GM12878 (cell line): ENCODE results near the gene PTGR1. TPM values are rescaled to one million over a fixed set of nuclear protein-coding genes. Genes with fewer than 3 reads are reported as not detected.
"Not testable (repeated sequence)": the region's sequence is repeated elsewhere in the genome, so short reads cannot be mapped to it uniquely, and the experiment has no call there.

Experiments used
- ATAC-seq: fragments of 200-7000 bp; cut with Tn5 transposase; 3 replicates; pipeline ENCODE4 v1.9.1; 2020; ENCODE audit warnings: mild to moderate bottlenecking, moderate library complexity
- BruUV-seq: library from RNA; stranded (reverse); fragments of 400-500 nt; replicated peaks from 2 replicates; lab custom pipeline; 2021; lab: Mats Ljungman, UMichigan
- CTCF ChIA-PET: fragments of 300-600 bp; sonication (Branson Sonifier 250); formaldehyde crosslinking; extraction: SDS; loops from one replicate; lab custom pipeline; 2021; ENCODE audit warnings: inconsistent platforms; lab: Yijun Ruan, JAX
- POLR2A ChIA-PET: fragments of 350-600 bp; formaldehyde crosslinking; extraction: SDS; loops from one replicate; lab custom pipeline; 2021; ENCODE audit warnings: inconsistent platforms; lab: Charles Lee
- RAD21 ChIA-PET: fragments of 300-600 bp; sonication (Branson Sonifier 250); formaldehyde crosslinking; loops from one replicate; lab custom pipeline; 2023; ENCODE audit warnings: antibody characterized with exemption; ENCODE audit not compliant: unreplicated experiment; lab: Charles Lee
- SMC1A ChIA-PET: fragments of 300-600 bp; sonication (Branson Sonifier 250); formaldehyde crosslinking; loops from one replicate; lab custom pipeline; 2023; ENCODE audit not compliant: unreplicated experiment, uncharacterized antibody; lab: Charles Lee
- DNase-seq: peaks from one replicate; pipeline ENCODE4 v3.0.0-alpha.2; 2011; ENCODE audit warnings: low read depth, low spot score
- FAIRE-seq: peaks from 3 replicates; lab custom pipeline; 2011; peaks lifted over from hg19 to GRCh38; lab: Jason Lieb, UNC
- H2AFZ ChIP-seq: 2 replicates; pipeline ENCODE4 v1.6.0; 2011; ENCODE audit warnings: low read depth, low read length, control low read depth; ENCODE audit not compliant: control insufficient read depth
- H3K27ac ChIP-seq: 2 replicates; pipeline ENCODE4 v1.5.1; 2011; ENCODE audit warnings: control low read depth; ENCODE audit not compliant: control insufficient read depth, insufficient read depth
- H3K27me3 ChIP-seq, 2 experiments: replicated peaks in 1 of 2; 2 replicates each; pipeline versions ENCODE4 v1.6.0 to v1.6.1; 2011; ENCODE audit warnings: low read length in 1 of 2; ENCODE audit not compliant: control insufficient read depth in 2 of 2, insufficient read depth in 2 of 2
- H3K36me3 ChIP-seq, 2 experiments: 2 replicates each; pipeline ENCODE4 v1.5.1; 2011; ENCODE audit warnings: low read length in 1 of 2; ENCODE audit not compliant: control insufficient read depth in 2 of 2, insufficient read depth in 2 of 2
- H3K4me1 ChIP-seq: 2 replicates; pipeline ENCODE4 v1.6.1; 2011; ENCODE audit warnings: mild to moderate bottlenecking, low read length, moderate library complexity, mixed read lengths; ENCODE audit not compliant: control insufficient read depth, insufficient read depth
- H3K4me2 ChIP-seq: 2 replicates; pipeline ENCODE4 v1.6.0; 2011; ENCODE audit warnings: control low read depth; ENCODE audit not compliant: control insufficient read depth, insufficient read depth
- H3K4me3 ChIP-seq: fragments of 200-600 bp; sonication (generic); 2 replicates; pipeline ENCODE4 v1.5.1; 2016
- H3K79me2 ChIP-seq: 2 replicates; pipeline ENCODE4 v1.6.0; 2011; ENCODE audit warnings: low read length; ENCODE audit not compliant: control insufficient read depth, insufficient read depth
- H3K9ac ChIP-seq: 2 replicates; pipeline ENCODE4 v1.8.0; 2011; ENCODE audit warnings: low read length, control low read depth, mixed read lengths; ENCODE audit not compliant: control insufficient read depth, insufficient read depth
- H3K9me3 ChIP-seq: replicated peaks from 3 replicates; pipeline ENCODE4 v1.5.1; 2011; ENCODE audit warnings: mild to moderate bottlenecking, low read length; ENCODE audit not compliant: control insufficient read depth, insufficient read depth
- H4K20me1 ChIP-seq: 2 replicates; pipeline ENCODE4 v1.6.0; 2011; ENCODE audit not compliant: control insufficient read depth, insufficient read depth
- CBFB ChIP-seq: IDR thresholded peaks from 2 replicates; pipeline ENCODE4 v1.6.1; 2016; ENCODE audit warnings: antibody characterized with exemption, low read depth
- ETV6 ChIP-seq, 2 experiments: fragments of 450-650 bp in 1 of 2; IDR thresholded peaks in 1 of 2; conservative IDR thresholded peaks in 1 of 2; 2 replicates each; pipeline ENCODE4 v1.6.1; 2014; ENCODE audit warnings: antibody characterized with exemption in 1 of 2, borderline replicate concordance in 1 of 2, low read depth in 1 of 2, mild to moderate bottlenecking in 1 of 2, moderate library complexity in 1 of 2
- GATAD2B ChIP-seq: fragments of 450-650 bp; conservative IDR thresholded peaks from 2 replicates; pipeline ENCODE4 v1.6.1; 2017; ENCODE audit warnings: low read depth, mild to moderate bottlenecking, moderate library complexity
- IRF4 ChIP-seq: IDR thresholded peaks from 2 replicates; pipeline ENCODE4 v1.6.1; 2011; ENCODE audit warnings: low read depth, low read length
- MYB ChIP-seq: fragments of 150-350 bp; IDR thresholded peaks from 2 replicates; pipeline ENCODE4 v1.6.1; 2014; ENCODE audit warnings: mild to moderate bottlenecking, low read depth, low read length, borderline replicate concordance
- NR2C1 ChIP-seq: fragments of 450-650 bp; IDR thresholded peaks from 2 replicates; pipeline ENCODE4 v1.6.1; 2017; ENCODE audit warnings: antibody characterized with exemption, mild to moderate bottlenecking, moderate library complexity
- PAX5 ChIP-seq: IDR thresholded peaks from 2 replicates; pipeline ENCODE4 v1.6.1; 2011; ENCODE audit warnings: low read depth, low read length, borderline replicate concordance
- POU2F2 ChIP-seq: IDR thresholded peaks from 3 replicates; pipeline ENCODE4 v1.6.1; 2011; ENCODE audit warnings: low read depth, mild to moderate bottlenecking, low read length, borderline replicate concordance
- RAD21 ChIP-seq: IDR thresholded peaks from 2 replicates; pipeline ENCODE4 v1.6.1; 2011; ENCODE audit warnings: mild to moderate bottlenecking, low read depth, low read length, moderate library complexity; ENCODE audit not compliant: insufficient read depth
- SIN3A ChIP-seq: IDR thresholded peaks from 2 replicates; pipeline ENCODE4 v1.6.1; 2012; ENCODE audit warnings: low read depth, low read length, improper control_type of control experiment
- SMC3 ChIP-seq: IDR thresholded peaks from 2 replicates; pipeline ENCODE4 v1.6.1; 2011; ENCODE audit warnings: low read length, improper control_type of control experiment, borderline replicate concordance
- SPI1 ChIP-seq: IDR thresholded peaks from 2 replicates; pipeline ENCODE4 v1.6.1; 2011; ENCODE audit warnings: low read depth, mild to moderate bottlenecking, low read length, moderate library complexity, borderline replicate concordance; ENCODE audit not compliant: insufficient read depth
- STAT1 ChIP-seq: fragments of 450-650 bp; conservative IDR thresholded peaks from 2 replicates; pipeline ENCODE4 v1.6.1; 2014; ENCODE audit warnings: antibody characterized with exemption, mild to moderate bottlenecking
- SUZ12 ChIP-seq: fragments of 200-600 bp; sonication (generic); IDR thresholded peaks from one replicate; pipeline ENCODE4 v1.6.1; 2018; ENCODE audit warnings: antibody characterized with exemption, mild to moderate bottlenecking; ENCODE audit not compliant: unreplicated experiment
- TAF1 ChIP-seq: IDR thresholded peaks from 2 replicates; pipeline ENCODE4 v1.6.1; 2011; ENCODE audit warnings: mild to moderate bottlenecking, low read depth, low read length, borderline replicate concordance
- TARDBP ChIP-seq: IDR thresholded peaks from 2 replicates; pipeline ENCODE4 v1.6.1; 2016; ENCODE audit warnings: borderline replicate concordance
- YY1 ChIP-seq: IDR thresholded peaks from 2 replicates; pipeline ENCODE4 v1.6.1; 2011; ENCODE audit warnings: low read depth, mild to moderate bottlenecking, low read length
- ZNF207 ChIP-seq: fragments of 450-650 bp; IDR thresholded peaks from 2 replicates; pipeline ENCODE4 v1.6.1; 2014; ENCODE audit warnings: antibody characterized with exemption, mild to moderate bottlenecking, borderline replicate concordance
- ZNF384 ChIP-seq: IDR thresholded peaks from 2 replicates; pipeline ENCODE4 v1.6.1; 2012; ENCODE audit warnings: low read depth, mild to moderate bottlenecking, low read length, improper control_type of control experiment, borderline replicate concordance
- WGBS: methylation state at CpG from one replicate; pipeline ENCODE4 v1.1.6; 2016; ENCODE audit warnings: low lambda C conversion rate; ENCODE audit not compliant: insufficient replicate concordance, insufficient coverage; ENCODE audit errors: missing lambda C conversion rate; 5-methylcytosine and 5-hydroxymethylcytosine counted together
- in situ Hi-C: fragments of 300-500 bp; cut with MboI; formaldehyde crosslinking; loops from 9 replicates; pipeline ENCODE4 v1.14.3; 2018; ENCODE audit warnings: mixed read lengths
- intact Hi-C: fragments of 100-400 bp; cut with micrococcal nuclease; formaldehyde crosslinking; loops from one replicate; pipeline ENCODE4 v1.14.2; 2022; ENCODE audit not compliant: unreplicated experiment
- polyA plus RNA-seq, 11 experiments: library from polyadenylated mRNA; depleted of rRNA in 4 of 11; unstranded in 6 of 11; stranded (reverse) in 5 of 11; fragments of >200 nt; fragmentation: Nextera tagmentation in 4 of 11; fragmentation: Illumina TruSeq in 1 of 11; extraction: Ambion mirVana in 4 of 11; extraction: Trizol in 1 of 11; gene quantifications; 1 replicate in 1 of 11; 2 replicates in 10 of 11; pipeline versions ENCODE4 v1.2.1 to v1.2.3, GENCODE V29; 2011 to 2016; ENCODE audit warnings: inconsistent platforms in 2 of 11, missing spikeins in 2 of 11, low read depth in 1 of 11
- total RNA-seq, 4 experiments: library from RNA; depleted of rRNA in 3 of 4; stranded (reverse); fragments of >200 nt in 3 of 4; fragmentation: Illumina TruSeq in 1 of 4; extraction: Trizol in 1 of 4; gene quantifications; 2 replicates each; pipeline versions ENCODE4 v1.2.1 to v1.2.3, GENCODE V29; 2013 to 2021
- TF ChIP-seq, protein P1 (sequence below): IDR thresholded peaks from 2 replicates; pipeline ENCODE4 v1.6.1; 2012; ENCODE audit warnings: improper control_type of control experiment, low read depth, low read length; ENCODE audit not compliant: insufficient replicate concordance
- TF ChIP-seq, protein P2 (sequence below): IDR thresholded peaks from 2 replicates; pipeline ENCODE4 v1.6.1; 2011; ENCODE audit warnings: low read depth, low read length, improper control_type of control experiment, borderline replicate concordance

PTGR1 gene
- total and polyA plus RNA-seq, 10 of the 15 experiments (the other 5 are each of a cell fraction or from before 2014, with no cell fraction given) = 0.12 to 6.3 (median 2.8) TPM

DNA sequence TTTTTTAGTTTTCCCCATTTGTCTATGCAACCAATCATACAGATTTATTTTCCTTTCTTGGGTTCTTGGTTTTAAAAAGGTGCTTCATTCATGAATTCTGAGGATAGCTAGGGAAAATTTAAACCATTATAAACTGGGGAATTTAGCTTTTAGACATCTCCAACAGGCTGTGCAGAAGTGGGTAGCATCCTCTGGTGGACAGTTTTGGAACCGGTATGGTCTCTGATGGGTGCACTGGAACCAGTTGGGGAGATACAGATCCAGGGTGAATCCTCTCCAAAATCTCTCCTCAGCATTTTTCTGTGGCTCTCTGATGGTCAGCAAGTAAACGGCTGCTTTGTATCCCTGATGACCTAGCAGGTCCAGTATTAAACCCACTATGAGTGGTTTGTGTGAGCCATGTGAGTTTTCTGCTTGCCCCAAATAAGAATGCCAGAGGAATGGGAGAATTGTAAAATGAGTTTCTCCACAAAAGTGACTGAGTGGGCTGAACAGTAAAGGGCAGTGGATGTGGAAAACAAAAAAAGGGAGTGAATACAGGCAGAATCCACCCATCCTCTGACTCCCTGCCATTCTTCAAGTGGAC, 22.5 kb upstream of the PTGR1 start (continued):
- TF ChIP-seq MYB (no peak), STAT1 (no peak), TAF1 (no peak), SIN3A (no peak), POU2F2 (no peak), NR2C1 (no peak), SPI1 (no peak), YY1 (0 out of 2 replicates have a peak, but pooled peaks have one; percentile 48), CBFB (no peak), ZNF207 (no peak), GATAD2B (no peak), IRF4 (0 out of 2 replicates have a peak, but pooled peaks have one; percentile 19), SUZ12 (no peak), PAX5 (no peak), TARDBP (no peak), ETV6 (conservative IDR thresholded peaks at IDR 0.05 in 1 of 2, IDR thresholded peaks at IDR 0.05 in 1 of 2; ENCODE audit: borderline replicate concordance in 1 of 2, low read depth in 1 of 2) (no peak), RAD21 (peak; percentile 71), SMC3 (peak; percentile 61; the same call in 1 of the 2 replicates), ZNF384 (no peak)
- TF ChIP-seq, protein P1, sequence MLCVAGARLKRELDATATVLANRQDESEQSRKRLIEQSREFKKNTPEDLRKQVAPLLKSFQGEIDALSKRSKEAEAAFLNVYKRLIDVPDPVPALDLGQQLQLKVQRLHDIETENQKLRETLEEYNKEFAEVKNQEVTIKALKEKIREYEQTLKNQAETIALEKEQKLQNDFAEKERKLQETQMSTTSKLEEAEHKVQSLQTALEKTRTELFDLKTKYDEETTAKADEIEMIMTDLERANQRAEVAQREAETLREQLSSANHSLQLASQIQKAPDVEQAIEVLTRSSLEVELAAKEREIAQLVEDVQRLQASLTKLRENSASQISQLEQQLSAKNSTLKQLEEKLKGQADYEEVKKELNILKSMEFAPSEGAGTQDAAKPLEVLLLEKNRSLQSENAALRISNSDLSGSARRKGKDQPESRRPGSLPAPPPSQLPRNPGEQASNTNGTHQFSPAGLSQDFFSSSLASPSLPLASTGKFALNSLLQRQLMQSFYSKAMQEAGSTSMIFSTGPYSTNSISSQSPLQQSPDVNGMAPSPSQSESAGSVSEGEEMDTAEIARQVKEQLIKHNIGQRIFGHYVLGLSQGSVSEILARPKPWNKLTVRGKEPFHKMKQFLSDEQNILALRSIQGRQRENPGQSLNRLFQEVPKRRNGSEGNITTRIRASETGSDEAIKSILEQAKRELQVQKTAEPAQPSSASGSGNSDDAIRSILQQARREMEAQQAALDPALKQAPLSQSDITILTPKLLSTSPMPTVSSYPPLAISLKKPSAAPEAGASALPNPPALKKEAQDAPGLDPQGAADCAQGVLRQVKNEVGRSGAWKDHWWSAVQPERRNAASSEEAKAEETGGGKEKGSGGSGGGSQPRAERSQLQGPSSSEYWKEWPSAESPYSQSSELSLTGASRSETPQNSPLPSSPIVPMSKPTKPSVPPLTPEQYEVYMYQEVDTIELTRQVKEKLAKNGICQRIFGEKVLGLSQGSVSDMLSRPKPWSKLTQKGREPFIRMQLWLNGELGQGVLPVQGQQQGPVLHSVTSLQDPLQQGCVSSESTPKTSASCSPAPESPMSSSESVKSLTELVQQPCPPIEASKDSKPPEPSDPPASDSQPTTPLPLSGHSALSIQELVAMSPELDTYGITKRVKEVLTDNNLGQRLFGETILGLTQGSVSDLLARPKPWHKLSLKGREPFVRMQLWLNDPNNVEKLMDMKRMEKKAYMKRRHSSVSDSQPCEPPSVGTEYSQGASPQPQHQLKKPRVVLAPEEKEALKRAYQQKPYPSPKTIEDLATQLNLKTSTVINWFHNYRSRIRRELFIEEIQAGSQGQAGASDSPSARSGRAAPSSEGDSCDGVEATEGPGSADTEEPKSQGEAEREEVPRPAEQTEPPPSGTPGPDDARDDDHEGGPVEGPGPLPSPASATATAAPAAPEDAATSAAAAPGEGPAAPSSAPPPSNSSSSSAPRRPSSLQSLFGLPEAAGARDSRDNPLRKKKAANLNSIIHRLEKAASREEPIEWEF = no peak
- TF ChIP-seq, protein P2, sequence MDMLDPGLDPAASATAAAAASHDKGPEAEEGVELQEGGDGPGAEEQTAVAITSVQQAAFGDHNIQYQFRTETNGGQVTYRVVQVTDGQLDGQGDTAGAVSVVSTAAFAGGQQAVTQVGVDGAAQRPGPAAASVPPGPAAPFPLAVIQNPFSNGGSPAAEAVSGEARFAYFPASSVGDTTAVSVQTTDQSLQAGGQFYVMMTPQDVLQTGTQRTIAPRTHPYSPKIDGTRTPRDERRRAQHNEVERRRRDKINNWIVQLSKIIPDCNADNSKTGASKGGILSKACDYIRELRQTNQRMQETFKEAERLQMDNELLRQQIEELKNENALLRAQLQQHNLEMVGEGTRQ = no peak

DNA sequence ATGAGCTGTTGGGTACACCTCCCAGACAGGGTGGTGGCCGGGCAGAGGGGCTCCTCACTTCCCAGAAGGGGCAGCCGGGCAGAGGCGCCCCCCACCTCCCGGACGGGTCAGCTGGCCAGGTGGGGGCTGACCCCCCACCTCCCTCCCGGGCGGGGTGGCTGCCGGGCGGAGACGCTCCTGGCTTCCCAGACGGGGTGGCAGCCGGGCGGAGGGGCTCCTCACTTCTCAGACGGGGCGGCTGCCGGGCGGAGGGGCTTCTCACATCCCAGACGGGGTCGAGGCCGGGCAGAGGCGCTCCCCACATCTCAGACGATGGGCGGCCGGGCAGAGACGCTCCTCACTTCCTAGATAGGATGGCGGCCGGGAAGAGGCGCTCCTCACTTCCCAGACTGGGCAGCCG, 17.9 kb upstream of the PTGR1 start:
- H3K27me3 ChIP-seq, H3K79me2 ChIP-seq, H3K36me3 ChIP-seq, in situ Hi-C loops, H3K9ac ChIP-seq, H2AFZ ChIP-seq, BruUV-seq, H3K9me3 ChIP-seq, ATAC-seq, POLR2A ChIA-PET, CTCF ChIA-PET, intact Hi-C loops, DNase-seq, RAD21 ChIA-PET, FAIRE-seq, H3K27ac ChIP-seq, H3K4me1 ChIP-seq, SMC1A ChIA-PET, H3K4me2 ChIP-seq, H4K20me1 ChIP-seq, H3K4me3 ChIP-seq: not testable (repeated sequence)
- 61% methylated on average over 16 of the region's 29 CpGs for WGBS
